Keratinocyte (primary cell): ENCODE results near the gene UROD. TPM values are rescaled to one million over a fixed set of nuclear protein-coding genes. Genes with fewer than 3 reads are reported as not detected.

Experiments used
- DNase-seq: peaks from one replicate; pipeline ENCODE4 v3.0.0-alpha.2; 2011; ENCODE audit warnings: low read depth, missing footprints, low spot score
- FAIRE-seq: peaks from 2 replicates; lab custom pipeline; 2011; peaks lifted over from hg19 to GRCh38; lab: Jason Lieb, UNC
- H2AFZ ChIP-seq: 2 replicates; pipeline ENCODE4 v1.6.0; 2012; ENCODE audit warnings: low read length, control low read depth, inconsistent platforms; ENCODE audit not compliant: control insufficient read depth
- H3K27ac ChIP-seq: 2 replicates; pipeline ENCODE4 v1.5.1; 2011; ENCODE audit warnings: low read length; ENCODE audit not compliant: control insufficient read depth, insufficient read depth
- H3K27me3 ChIP-seq: 3 replicates; pipeline ENCODE4 v1.6.0; 2011; ENCODE audit warnings: low read length; ENCODE audit not compliant: control insufficient read depth, insufficient read depth; ENCODE audit errors: extremely low read depth
- H3K36me3 ChIP-seq, 2 experiments: 2 replicates in 1 of 2; 3 replicates in 1 of 2; pipeline ENCODE4 v1.5.1; 2011; ENCODE audit warnings: low read length in 2 of 2, mild to moderate bottlenecking in 1 of 2; ENCODE audit not compliant: control insufficient read depth in 2 of 2, insufficient read depth in 2 of 2; ENCODE audit errors: extremely low read depth in 1 of 2
- H3K4me1 ChIP-seq: 3 replicates; pipeline ENCODE4 v1.5.1; 2011; ENCODE audit warnings: low read length; ENCODE audit not compliant: control insufficient read depth, insufficient read depth; ENCODE audit errors: extremely low read depth
- H3K4me2 ChIP-seq: 3 replicates; pipeline ENCODE4 v1.6.0; 2011; ENCODE audit warnings: low read depth, low read length; ENCODE audit not compliant: control insufficient read depth, insufficient read depth; ENCODE audit errors: extremely low read depth
- H3K4me3 ChIP-seq, 3 experiments: fragments of 200-600 bp in 1 of 3; sonication (generic) in 1 of 3; 2 replicates in 2 of 3; 3 replicates in 1 of 3; pipeline ENCODE4 v1.5.1; 2011 to 2016; ENCODE audit warnings: low read length in 3 of 3, mild to moderate bottlenecking in 3 of 3, control low read depth in 2 of 3, inconsistent platforms in 1 of 3, low read depth in 1 of 3, mixed read lengths in 1 of 3, mixed run types in 1 of 3, moderate library complexity in 1 of 3; ENCODE audit not compliant: control insufficient read depth in 2 of 3, insufficient read depth in 2 of 3; ENCODE audit errors: extremely low read depth in 1 of 3
- H3K79me2 ChIP-seq: 2 replicates; pipeline ENCODE4 v1.6.0; 2012; ENCODE audit warnings: low read length; ENCODE audit not compliant: control insufficient read depth, insufficient read depth
- H3K9ac ChIP-seq: 3 replicates; pipeline ENCODE4 v1.6.0; 2011; ENCODE audit warnings: low read length; ENCODE audit not compliant: control insufficient read depth, insufficient read depth; ENCODE audit errors: extremely low read depth
- H3K9me1 ChIP-seq: 3 replicates; pipeline ENCODE4 v1.6.0; 2011; ENCODE audit warnings: low read length; ENCODE audit not compliant: control insufficient read depth, insufficient read depth; ENCODE audit errors: extremely low read depth
- H3K9me3 ChIP-seq: 2 replicates; pipeline ENCODE4 v1.5.1; 2012; ENCODE audit warnings: low read depth, low read length; ENCODE audit not compliant: control insufficient read depth
- H4K20me1 ChIP-seq: 3 replicates; pipeline ENCODE4 v1.6.0; 2011; ENCODE audit warnings: low read length; ENCODE audit not compliant: control insufficient read depth, insufficient read depth; ENCODE audit errors: extremely low read depth
- CTCF ChIP-seq, 3 experiments: IDR thresholded peaks in 1 of 3; conservative IDR thresholded peaks in 1 of 3; optimal IDR thresholded peaks in 1 of 3; 2 replicates in 2 of 3; 3 replicates in 1 of 3; pipeline versions ENCODE3 to v1.5.1; 2011; ENCODE audit warnings: low read length in 3 of 3, mild to moderate bottlenecking in 3 of 3, moderate library complexity in 2 of 3, control low read depth in 1 of 3, inconsistent platforms in 1 of 3; ENCODE audit not compliant: insufficient read depth in 2 of 3; ENCODE audit errors: extremely low read depth in 1 of 3
- EZH2 ChIP-seq: IDR thresholded peaks from one replicate; pipeline ENCODE4 v1.6.1; 2012; ENCODE audit warnings: inconsistent platforms, mild to moderate bottlenecking, low read length, moderate library complexity
- dilution Hi-C: fragments of 300-500 bp; cut with MboI; formaldehyde crosslinking; loops from one replicate; pipeline ENCODE4 v1.7.0; 2020; ENCODE audit warnings: low sequenced_read_pairs; ENCODE audit not compliant: extremely low pct_ligation_motif_present
- polyA plus RNA-seq, 5 experiments: library from polyadenylated mRNA; depleted of rRNA in 3 of 5; stranded (reverse) in 3 of 5; stranded (forward) in 1 of 5; unstranded in 1 of 5; fragments of >200 nt; gene quantifications; 1 replicate in 1 of 5; 2 replicates in 3 of 5; 3 replicates in 1 of 5; pipeline versions ENCODE4 v1.2.1 to v1.2.3, GENCODE V29; 2011 to 2012; ENCODE audit warnings: missing spikeins in 2 of 5, low read depth in 1 of 5, low replicate concordance in 1 of 5

The UROD gene
- polyA plus RNA-seq, 1 donor (not counting 4 experiments of a cell fraction or from before 2014, with no cell fraction given), result 157 TPM

- DNase-seq (no peak), FAIRE-seq (no peak)
- peak overlapping the region; percentile 86 for H3K4me2 ChIP-seq
- peak overlapping the region; percentile 76 to 85 (median 84) for H3K4me3 ChIP-seq
- no peaks in the 10 kb centered on the region for H3K9me1 ChIP-seq
- peak overlapping the region; percentile 99 for H2AFZ ChIP-seq
- peaks cover 21% of the 10 kb centered on the region for H3K4me1 ChIP-seq
- no peaks in the 10 kb centered on the region for H3K27me3 ChIP-seq
- H3K9ac ChIP-seq, result peak overlapping the region; percentile 86
- H3K9me3 ChIP-seq, result no peaks in the 10 kb centered on the region
- TF ChIP-seq EZH2, result no peak
- TF ChIP-seq CTCF (optimal IDR thresholded peaks at IDR 0.05 in 1 of 3, IDR thresholded peaks at IDR 0.05 in 1 of 3, conservative IDR thresholded peaks at IDR 0.05 in 1 of 3; ENCODE audit: extremely low read depth in 1 of 3, insufficient read depth in 2 of 3, low read length in 3 of 3), result no peak
- peak overlapping the region; percentile 88 for H3K27ac ChIP-seq
- dilution Hi-C loops, result no loop called here
- peaks cover 29 to 43% of the 10 kb centered on the region in 2 experiments for H3K36me3 ChIP-seq
- H3K79me2 ChIP-seq, result peaks cover 26% of the 10 kb centered on the region
- no peaks in the 10 kb centered on the region for H4K20me1 ChIP-seq
Measured at GRCh38 chr1:45009956-45010854, 1.8 kb upstream of the UROD start.

- dilution Hi-C loops, result no loop called here
- Histone ChIP-seq H3K9me3 (no peaks in the 10 kb centered on the region), H3K27me3 (no peaks in the 10 kb centered on the region), H3K4me1 (peaks cover 21% of the 10 kb centered on the region), H3K4me3 (peak within 1 kb of the TSS; percentile 76 to 94 (median 93)), H4K20me1 (no peaks in the 10 kb centered on the region), H3K4me2 (peak within 1 kb of the TSS; percentile 99), H3K36me3 (peaks cover 27 to 38% of the 10 kb centered on the region in 2 experiments), H3K9me1 (no peaks in the 10 kb centered on the region), H2AFZ (peak within 1 kb of the TSS; percentile 99), H3K27ac (peak within 1 kb of the TSS; percentile 88), H3K79me2 (peaks cover 26% of the 10 kb centered on the region), H3K9ac (peak within 1 kb of the TSS; percentile 86)
- DNase-seq (no peak), FAIRE-seq (no peak)
- TF ChIP-seq CTCF (optimal IDR thresholded peaks at IDR 0.05 in 1 of 3, IDR thresholded peaks at IDR 0.05 in 1 of 3, conservative IDR thresholded peaks at IDR 0.05 in 1 of 3; ENCODE audit: extremely low read depth in 1 of 3, insufficient read depth in 2 of 3, low read length in 3 of 3) (no peak), EZH2 (no peak)
Measured at GRCh38 chr1:45010855-45011811, 921 bp upstream of the UROD start, which contains the start of gene HECTD3. HECTD3 (minus strand) TSS chr1:45011324; CDS start chr1:45011257, 67 bp downstream.
